Measurements from ENCODE around the gene SLC39A13. TPM values are rescaled to one million over a fixed set of nuclear protein-coding genes. Genes with fewer than 3 reads are reported as not detected.

SLC39A13 gene
- total and polyA plus RNA-seq, 12 donors = 8.2 to 92.9 (median 58.6) TPM

GRCh38 chr11:47403571-47403970 is 4.8 kb upstream of the SLC39A13 start:
- no peak for DNase-seq
- H3K4me1 ChIP-seq (replicated peaks in 1 of 2) = peaks cover 24 to 27% of the 10 kb centered on the region in 2 donors
- H3K9me3 ChIP-seq (replicated peaks in 1 of 3) = no peaks in the 10 kb centered on the region
- intact Hi-C loops (cut with DNase I) = no loop called here
- no peaks in the 10 kb centered on the region for H3K27me3 ChIP-seq
- H3K36me3 ChIP-seq (replicated peaks in 1 of 2) = no peaks in the 10 kb centered on the region
- TF ChIP-seq CTCF (IDR thresholded peaks at IDR 0.05) (no peak), POLR2A (IDR thresholded peaks at IDR 0.05) (no peak)
- H3K4me3 ChIP-seq = no peak overlapping the region
- WGBS, 4 donors = 77 to 85% (median 82%) methylated on average over 2 to 3 of the region's 3 CpGs
- H3K27ac ChIP-seq = no peak overlapping the region

GRCh38 chr11:47406896-47407745 is 1.3 kb upstream of the SLC39A13 start:
- H3K36me3 ChIP-seq (replicated peaks in 1 of 2) = peaks cover 0 to 11% of the 10 kb centered on the region in 2 donors
- TF ChIP-seq POLR2A (IDR thresholded peaks at IDR 0.05) (no peak), CTCF (IDR thresholded peaks at IDR 0.05) (no peak)
- H3K27ac ChIP-seq = peak overlapping the region; percentile 41 to 97 (median 94)
- peak in 2 of 7 donors; percentile 22 to 59 for DNase-seq
- H3K4me1 ChIP-seq (replicated peaks in 1 of 2) = peaks cover 16 to 26% of the 10 kb centered on the region in 2 donors
- H3K27me3 ChIP-seq = no peaks in the 10 kb centered on the region
- intact Hi-C loops (cut with DNase I) = no loop called here
- 48 to 57% (median 54%) methylated on average over 9 to 12 of the region's 12 CpGs for WGBS, 4 donors
- H3K9me3 ChIP-seq (replicated peaks in 1 of 3) = no peaks in the 10 kb centered on the region
- peak overlapping the region in 2 of 4 donors; percentile 27 to 94 for H3K4me3 ChIP-seq

GRCh38 chr11:47408598-47409439 is 429 bp downstream of the SLC39A13 start:
- intact Hi-C loops (cut with DNase I) = no loop called here
- no peaks in the 10 kb centered on the region for H3K9me3 ChIP-seq (replicated peaks in 1 of 3)
- no peak for TF ChIP-seq CTCF (IDR thresholded peaks at IDR 0.05)
- peak in 1 of 2 donors; percentile 35 for TF ChIP-seq POLR2A (IDR thresholded peaks at IDR 0.05)
- H3K27ac ChIP-seq = peak overlapping the region; percentile 77 to 97 (median 94)
- H3K36me3 ChIP-seq (replicated peaks in 1 of 2) = peaks cover 0 to 21% of the 10 kb centered on the region in 2 donors
- DNase-seq = peak; percentile 55 to 84 (median 77)
- H3K4me3 ChIP-seq = peak overlapping the region; percentile 79 to 94 (median 82)
- WGBS, 4 donors = 2 to 6% (median 4%) methylated on average over 26 to 50 of the region's 50 CpGs
- no peaks in the 10 kb centered on the region for H3K27me3 ChIP-seq
- peaks cover 16 to 26% of the 10 kb centered on the region in 2 donors for H3K4me1 ChIP-seq (replicated peaks in 1 of 2)
